ENCODE results near the gene NAV2.
A peak's percentile ranks its signal among the peaks of the same experiment; 100 is the strongest.

The NAV2 gene

DNA sequence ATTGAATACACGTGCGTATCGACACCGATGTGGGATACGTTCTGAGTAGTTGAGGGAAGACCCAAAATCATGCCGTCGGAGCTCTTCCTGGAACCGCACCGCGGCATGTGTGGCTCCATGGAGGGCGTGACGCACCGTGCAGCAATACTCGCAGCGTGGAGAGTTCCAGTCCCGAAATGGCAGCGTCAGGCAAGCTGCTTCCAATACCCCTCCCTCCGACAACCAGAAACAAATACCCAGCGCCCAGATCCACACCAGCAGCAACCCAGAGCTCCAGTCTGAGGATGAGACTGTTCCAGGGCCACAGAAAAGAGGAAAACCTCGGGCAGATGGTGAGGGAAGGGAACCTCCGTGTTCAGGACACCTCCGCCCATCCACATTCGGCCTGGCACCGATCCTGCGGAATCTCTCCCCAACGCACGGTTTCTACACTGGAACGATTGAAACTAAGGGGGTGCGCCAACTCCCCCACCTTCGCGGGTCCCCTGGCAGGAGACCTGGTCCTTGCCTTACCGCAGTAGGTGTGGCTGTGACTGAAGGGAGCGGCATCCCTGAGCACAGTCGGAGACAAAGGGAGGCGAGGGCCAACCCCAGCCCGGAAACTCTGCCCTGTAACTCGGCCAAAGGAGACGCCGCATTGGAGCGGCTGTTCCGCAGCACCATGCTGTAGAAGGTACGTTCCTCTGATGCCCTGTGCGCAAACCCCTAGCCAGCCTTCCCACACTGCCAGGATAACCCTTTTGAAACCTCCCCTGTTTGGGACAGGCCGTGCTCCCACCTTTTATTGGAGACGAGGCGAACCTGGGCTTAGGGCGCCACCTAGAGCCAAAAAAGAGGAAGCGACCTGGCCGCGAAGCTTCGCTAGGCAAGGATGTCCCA lies 419.4 kb downstream of the NAV2 start:
- Histone ChIP-seq H3K9ac (ENCODE audit: low read length) (peak overlapping the region; percentile 51), H3K27me3 (ENCODE audit: control insufficient read depth, insufficient read depth, low read length) (peaks cover 10% of the 10 kb centered on the region)

DNA sequence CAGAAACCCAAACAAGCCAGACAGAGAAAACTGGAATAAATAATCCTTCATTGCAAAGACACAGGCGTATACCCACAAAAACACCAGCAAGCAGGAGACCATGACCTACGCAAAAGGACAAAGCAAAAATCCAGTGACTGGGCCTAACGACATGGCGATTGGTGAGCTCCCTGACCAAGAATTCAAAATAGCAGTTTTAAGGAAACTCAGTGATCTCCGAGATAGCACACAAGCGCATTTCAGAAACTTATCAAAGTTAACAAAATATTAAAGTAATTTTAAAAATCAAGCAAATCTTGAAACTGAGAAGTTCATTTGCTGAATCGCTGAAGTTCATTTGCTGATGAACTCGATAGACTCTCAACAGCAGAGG lies 420.0 kb downstream of the NAV2 start:
- Histone ChIP-seq H3K36me3 (ENCODE audit: control insufficient read depth, insufficient read depth, low read length) (no peaks in the 10 kb centered on the region), H3K9me3 (ENCODE audit: control insufficient read depth, low read length) (no peaks in the 10 kb centered on the region), H3K9ac (ENCODE audit: low read length) (no peak overlapping the region), H3K27me3 (ENCODE audit: control insufficient read depth, insufficient read depth, low read length) (peaks cover 10% of the 10 kb centered on the region), H3K4me3 (ENCODE audit: low read length) (no peak overlapping the region), H3K4me1 (ENCODE audit: control insufficient read depth, insufficient read depth, low read length) (no peaks in the 10 kb centered on the region)

More for the DNA sequence above, 419.4 kb downstream of the NAV2 start:
- Histone ChIP-seq H3K36me3 (ENCODE audit: control insufficient read depth, insufficient read depth, low read length) (no peaks in the 10 kb centered on the region), H3K4me3 (ENCODE audit: low read length) (peak overlapping the region; percentile 61), H3K9me3 (ENCODE audit: control insufficient read depth, low read length) (no peaks in the 10 kb centered on the region), H3K4me1 (ENCODE audit: control insufficient read depth, insufficient read depth, low read length) (no peaks in the 10 kb centered on the region)

DNA sequence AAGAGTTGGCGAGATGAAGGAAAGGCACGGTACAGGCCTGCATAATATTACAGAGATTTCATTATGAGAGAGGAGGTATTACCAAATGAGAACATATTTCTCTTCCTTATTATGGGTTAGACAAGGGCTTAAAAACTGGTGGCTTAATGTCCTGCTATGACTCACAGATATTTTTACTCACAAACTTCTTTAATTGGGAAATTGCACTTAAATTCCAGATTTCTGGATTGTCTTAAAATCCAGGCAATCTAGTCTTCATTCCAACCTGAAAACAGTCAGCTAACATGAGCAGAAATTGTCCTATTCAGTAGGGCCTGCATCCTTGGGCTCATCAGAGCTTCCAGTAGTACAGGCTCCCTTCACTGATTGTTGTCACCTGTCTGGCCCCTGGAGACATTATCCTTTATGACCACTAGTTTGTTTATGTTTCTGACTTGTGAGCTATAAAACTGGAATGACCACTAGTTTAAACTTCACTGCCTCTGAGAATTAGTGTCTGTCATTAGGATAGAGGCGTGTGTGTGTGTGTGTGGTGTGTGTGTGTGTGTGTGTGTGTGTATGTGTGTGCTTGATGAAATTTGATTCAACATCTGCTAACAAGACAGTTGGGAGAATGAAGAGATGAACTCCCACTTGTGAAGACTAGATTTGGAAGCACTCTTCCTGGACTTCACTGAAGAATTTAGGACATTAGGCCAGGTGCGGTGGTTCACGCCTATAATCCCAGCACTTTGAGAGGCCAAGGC lies 422.5 kb downstream of the NAV2 start:
- Histone ChIP-seq H3K9ac (ENCODE audit: low read length) (no peak overlapping the region), H3K27me3 (ENCODE audit: control insufficient read depth, insufficient read depth, low read length) (peaks cover 10% of the 10 kb centered on the region), H3K4me1 (ENCODE audit: control insufficient read depth, insufficient read depth, low read length) (no peaks in the 10 kb centered on the region), H3K9me3 (ENCODE audit: control insufficient read depth, low read length) (no peaks in the 10 kb centered on the region), H3K36me3 (ENCODE audit: control insufficient read depth, insufficient read depth, low read length) (no peaks in the 10 kb centered on the region), H3K4me3 (ENCODE audit: low read length) (no peak overlapping the region)

DNA sequence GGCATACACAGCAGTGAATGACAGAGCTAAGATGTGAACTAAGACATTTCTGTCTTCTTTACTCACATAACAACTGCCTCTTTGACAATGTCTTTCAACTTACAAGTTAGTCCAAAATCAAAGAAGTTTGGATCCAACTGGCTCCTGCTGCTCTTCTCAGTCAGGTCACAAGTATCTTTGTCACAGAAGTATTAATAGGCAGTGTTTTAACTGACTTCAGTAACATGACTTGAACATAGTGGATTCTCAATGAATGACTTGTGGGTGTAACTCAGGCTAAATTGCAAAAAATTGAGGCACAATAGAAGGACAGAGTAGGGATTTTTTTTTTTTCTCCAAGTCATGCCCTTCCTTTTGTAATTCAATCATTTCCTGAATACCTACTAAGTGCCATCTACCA lies 425.0 kb downstream of the NAV2 start:
- Histone ChIP-seq H3K9me3 (ENCODE audit: control insufficient read depth, low read length) (no peaks in the 10 kb centered on the region), H3K27me3 (ENCODE audit: control insufficient read depth, insufficient read depth, low read length) (no peaks in the 10 kb centered on the region), H3K4me3 (ENCODE audit: low read length) (no peak overlapping the region), H3K4me1 (ENCODE audit: control insufficient read depth, insufficient read depth, low read length) (no peaks in the 10 kb centered on the region), H3K36me3 (ENCODE audit: control insufficient read depth, insufficient read depth, low read length) (no peaks in the 10 kb centered on the region), H3K9ac (ENCODE audit: low read length) (no peak overlapping the region)

DNA sequence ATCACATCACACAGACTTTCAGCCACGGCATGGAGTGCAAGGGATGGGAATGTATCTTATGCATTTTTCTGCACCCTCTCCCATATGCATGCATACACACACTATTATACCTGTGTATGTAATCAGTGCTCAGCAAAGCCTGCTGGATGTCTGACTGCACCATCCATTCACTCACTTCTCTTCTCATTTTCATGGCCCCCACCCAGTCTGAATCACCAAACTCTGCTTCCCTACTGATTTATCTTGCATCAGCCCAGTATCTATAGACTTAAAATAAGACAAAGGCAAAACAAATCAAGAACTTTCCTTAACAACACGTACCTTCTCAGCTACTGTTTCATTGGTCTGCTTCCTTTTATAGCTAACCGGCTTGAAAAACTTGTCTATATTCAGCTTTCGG lies 426.1 kb downstream of the NAV2 start:
- H3K9me3 ChIP-seq (ENCODE audit: control insufficient read depth, low read length), result no peaks in the 10 kb centered on the region
- no peaks in the 10 kb centered on the region for H3K4me1 ChIP-seq (ENCODE audit: control insufficient read depth, insufficient read depth, low read length)
- H3K27me3 ChIP-seq (ENCODE audit: control insufficient read depth, insufficient read depth, low read length), result no peaks in the 10 kb centered on the region
- H3K4me3 ChIP-seq (ENCODE audit: low read length), result no peak overlapping the region
- no peaks in the 10 kb centered on the region for H3K36me3 ChIP-seq (ENCODE audit: control insufficient read depth, insufficient read depth, low read length)
- no peak overlapping the region for H3K9ac ChIP-seq (ENCODE audit: low read length)

DNA sequence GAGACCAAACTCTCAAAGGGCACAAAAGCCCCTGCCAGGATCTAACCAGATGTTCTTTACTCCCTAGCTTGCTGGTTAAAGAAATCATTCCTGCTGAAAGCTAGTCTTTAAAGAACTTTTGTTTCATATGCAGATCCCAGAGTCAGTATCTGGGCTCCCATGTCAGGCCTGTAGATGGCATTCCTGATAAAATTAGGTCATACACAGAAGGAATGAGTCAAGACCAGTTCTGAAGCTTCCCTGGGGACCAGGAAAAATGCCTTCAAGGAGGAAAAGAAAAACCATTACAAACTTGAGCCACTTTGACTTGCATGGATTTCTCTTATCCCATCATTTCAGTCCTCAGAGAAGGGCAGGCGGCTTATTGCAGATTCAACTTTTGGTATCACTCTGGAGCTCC lies 441.7 kb downstream of the NAV2 start:
- no peak overlapping the region for H3K9ac ChIP-seq (ENCODE audit: low read length)
- no peaks in the 10 kb centered on the region for H3K9me3 ChIP-seq (ENCODE audit: control insufficient read depth, low read length)
- peaks cover 4% of the 10 kb centered on the region for H3K4me1 ChIP-seq (ENCODE audit: control insufficient read depth, insufficient read depth, low read length)
- no peaks in the 10 kb centered on the region for H3K36me3 ChIP-seq (ENCODE audit: control insufficient read depth, insufficient read depth, low read length)
- no peak overlapping the region for H3K4me3 ChIP-seq (ENCODE audit: low read length)
- H3K27me3 ChIP-seq (ENCODE audit: control insufficient read depth, insufficient read depth, low read length), result peaks cover 49% of the 10 kb centered on the region

DNA sequence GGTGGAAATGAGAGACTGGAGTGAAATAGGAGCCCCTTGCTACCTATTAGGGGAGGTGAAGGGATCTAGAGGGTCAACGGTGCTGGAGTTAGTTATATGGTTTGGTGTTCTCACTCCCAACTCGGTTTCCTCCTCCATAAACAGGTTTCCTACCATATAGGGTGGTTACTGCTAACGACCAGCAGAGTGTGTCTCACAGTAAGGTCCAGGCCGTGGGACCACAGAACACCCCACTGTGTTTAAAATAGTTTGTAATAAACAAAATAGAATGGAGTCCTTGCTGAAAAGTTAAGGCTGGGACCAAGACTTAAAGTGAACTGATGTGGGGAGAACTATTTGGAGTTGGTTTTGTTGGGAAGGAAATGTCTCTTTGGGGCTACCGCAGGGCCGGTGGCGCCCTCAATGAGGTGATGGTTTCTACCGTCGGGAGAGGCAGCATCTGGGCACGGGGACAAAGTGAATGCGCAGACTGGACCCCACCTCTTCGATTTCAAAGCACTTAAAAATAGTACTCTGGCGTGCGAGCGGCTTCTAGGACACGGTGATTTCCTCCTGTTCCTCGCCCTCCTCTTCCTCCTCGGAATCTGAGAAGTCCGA lies 443.1 kb downstream of the NAV2 start:
- Histone ChIP-seq H3K4me3 (ENCODE audit: low read length) (no peak overlapping the region), H3K9me3 (ENCODE audit: control insufficient read depth, low read length) (no peaks in the 10 kb centered on the region), H3K36me3 (ENCODE audit: control insufficient read depth, insufficient read depth, low read length) (no peaks in the 10 kb centered on the region), H3K9ac (ENCODE audit: low read length) (no peak overlapping the region), H3K4me1 (ENCODE audit: control insufficient read depth, insufficient read depth, low read length) (peaks cover 4% of the 10 kb centered on the region), H3K27me3 (ENCODE audit: control insufficient read depth, insufficient read depth, low read length) (peaks cover 63% of the 10 kb centered on the region)

DNA sequence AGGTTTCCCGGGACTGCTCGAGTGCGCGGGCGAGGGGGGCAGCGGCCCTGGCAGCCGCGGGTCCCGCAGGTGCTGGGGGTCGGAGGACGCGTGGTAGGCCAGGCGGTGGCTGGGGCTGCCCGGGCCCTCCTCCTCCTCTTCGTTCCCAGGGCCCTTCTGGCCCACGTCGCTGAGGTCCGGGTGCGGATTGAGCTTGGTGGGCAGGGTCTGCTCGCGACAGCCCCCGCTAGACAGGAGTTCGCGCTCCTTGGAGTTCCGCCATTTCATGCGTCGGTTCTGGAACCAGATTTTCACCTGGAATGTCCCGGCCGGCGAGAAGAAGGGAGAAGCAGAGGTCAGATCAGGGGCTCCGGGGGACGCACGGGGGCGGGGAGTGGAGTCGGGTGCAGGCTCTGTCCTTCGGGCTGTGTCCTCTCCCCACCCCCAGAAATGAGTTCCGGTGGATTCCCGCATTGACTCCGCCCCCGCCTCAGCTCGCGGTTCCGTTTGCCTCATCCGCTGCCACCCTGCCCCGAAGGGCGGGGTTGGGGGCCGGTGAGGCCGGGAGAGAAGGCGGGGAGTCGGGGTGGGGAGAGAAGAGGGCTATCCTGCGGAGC lies 443.7 kb downstream of the NAV2 start:
- H3K4me3 ChIP-seq (ENCODE audit: low read length), result no peak overlapping the region
- no peaks in the 10 kb centered on the region for H3K9me3 ChIP-seq (ENCODE audit: control insufficient read depth, low read length)
- no peaks in the 10 kb centered on the region for H3K36me3 ChIP-seq (ENCODE audit: control insufficient read depth, insufficient read depth, low read length)
- H3K4me1 ChIP-seq (ENCODE audit: control insufficient read depth, insufficient read depth, low read length), result peaks cover 4% of the 10 kb centered on the region
- peaks cover 69% of the 10 kb centered on the region for H3K27me3 ChIP-seq (ENCODE audit: control insufficient read depth, insufficient read depth, low read length)
- no peak overlapping the region for H3K9ac ChIP-seq (ENCODE audit: low read length)

DNA sequence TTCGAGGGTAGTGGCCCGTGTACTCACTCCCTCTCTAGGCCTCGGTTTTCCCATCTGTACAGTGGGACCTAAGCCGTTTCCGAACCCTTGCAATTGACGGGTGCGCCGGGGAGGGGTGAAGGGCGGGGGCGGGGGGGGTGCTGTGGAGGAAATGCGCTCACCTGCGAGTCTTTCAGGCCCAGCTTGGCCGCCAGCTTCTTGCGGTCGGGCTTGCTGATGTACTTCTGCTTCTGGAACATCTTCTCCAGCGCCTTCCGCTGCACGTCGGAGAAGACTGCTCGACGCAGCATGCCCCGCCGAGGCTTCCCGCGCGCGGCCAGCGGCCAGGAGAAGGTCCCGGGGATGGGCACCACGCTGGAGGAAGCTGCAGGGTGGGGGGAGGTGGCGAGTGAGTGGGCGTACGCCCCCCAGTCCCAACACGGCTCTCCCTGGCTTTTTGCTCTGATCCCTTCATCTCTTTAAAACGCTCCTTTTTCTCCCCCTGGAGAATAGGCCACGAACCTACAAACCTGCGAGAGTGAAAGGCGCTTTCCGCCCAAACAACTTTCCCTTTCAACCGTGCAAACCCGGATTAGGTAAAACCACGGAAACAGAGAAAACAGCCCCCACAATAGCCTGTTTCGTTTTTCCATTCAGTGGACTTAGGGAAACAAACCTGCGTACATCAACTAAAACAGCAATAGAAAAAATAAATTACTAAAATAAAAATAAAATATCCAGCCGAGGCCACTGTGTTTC lies 444.4 kb downstream of the NAV2 start:
- no peaks in the 10 kb centered on the region for H3K36me3 ChIP-seq (ENCODE audit: control insufficient read depth, insufficient read depth, low read length)
- H3K4me1 ChIP-seq (ENCODE audit: control insufficient read depth, insufficient read depth, low read length), result peaks cover 4% of the 10 kb centered on the region
- peak overlapping the region; percentile 2 for H3K4me3 ChIP-seq (ENCODE audit: low read length)
- H3K9ac ChIP-seq (ENCODE audit: low read length), result no peak overlapping the region
- H3K9me3 ChIP-seq (ENCODE audit: control insufficient read depth, low read length), result no peaks in the 10 kb centered on the region
- peaks cover 76% of the 10 kb centered on the region for H3K27me3 ChIP-seq (ENCODE audit: control insufficient read depth, insufficient read depth, low read length)

DNA sequence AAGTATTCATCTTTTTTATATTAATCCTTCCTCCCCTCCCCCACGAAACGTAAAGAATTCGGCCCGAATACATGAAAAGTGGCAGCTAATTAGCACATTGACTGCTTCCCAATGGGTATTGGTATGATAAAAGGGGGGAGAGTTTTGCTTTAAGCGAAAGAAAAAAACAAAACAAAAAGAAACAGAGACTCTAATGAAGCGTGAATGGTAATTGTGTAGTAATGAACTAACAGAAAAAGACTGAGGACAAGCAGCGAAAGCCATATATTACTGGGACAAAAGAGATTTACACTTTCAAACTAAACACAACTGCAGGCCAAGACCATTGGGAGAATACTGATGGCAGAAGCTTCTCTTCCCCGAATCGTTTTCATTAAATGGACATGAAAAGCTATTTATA lies 445.1 kb downstream of the NAV2 start:
- H3K4me1 ChIP-seq (ENCODE audit: control insufficient read depth, insufficient read depth, low read length), result peaks cover 4% of the 10 kb centered on the region
- no peaks in the 10 kb centered on the region for H3K9me3 ChIP-seq (ENCODE audit: control insufficient read depth, low read length)
- no peak overlapping the region for H3K9ac ChIP-seq (ENCODE audit: low read length)
- peaks cover 83% of the 10 kb centered on the region for H3K27me3 ChIP-seq (ENCODE audit: control insufficient read depth, insufficient read depth, low read length)
- H3K4me3 ChIP-seq (ENCODE audit: low read length), result no peak overlapping the region
- no peaks in the 10 kb centered on the region for H3K36me3 ChIP-seq (ENCODE audit: control insufficient read depth, insufficient read depth, low read length)

DNA sequence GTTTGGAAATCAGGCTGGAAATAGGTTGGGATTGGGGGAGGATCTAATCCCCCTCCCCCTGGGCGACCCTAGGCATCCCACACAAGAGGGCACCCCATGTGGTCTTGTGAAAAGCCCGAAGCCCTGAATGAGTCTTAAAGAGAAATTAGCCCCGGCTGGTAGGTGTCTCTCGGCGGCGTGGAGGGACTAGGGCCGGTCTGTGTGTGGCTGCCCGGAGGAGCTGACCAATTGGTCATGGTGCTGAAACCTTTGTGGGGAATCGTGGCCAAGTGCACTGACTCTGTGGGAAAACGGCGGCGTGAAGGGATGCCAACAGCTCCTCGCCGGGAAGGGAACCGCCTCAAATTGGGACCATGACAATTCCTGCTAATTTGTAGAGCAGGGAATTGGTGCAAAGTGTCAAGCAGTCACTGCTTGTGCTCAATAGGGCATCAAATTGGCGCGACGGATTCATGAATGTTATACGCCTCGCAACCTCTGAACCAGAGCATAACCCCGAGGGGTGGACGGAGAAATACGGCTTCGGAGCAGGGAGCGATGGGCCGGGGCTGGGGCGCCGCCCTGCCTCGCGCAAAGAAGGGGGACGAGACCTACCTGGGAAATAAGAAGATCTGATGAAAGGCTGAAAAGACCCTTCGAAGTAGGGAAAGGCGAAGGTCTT lies 446.1 kb downstream of the NAV2 start:
- no peak overlapping the region for H3K4me3 ChIP-seq (ENCODE audit: low read length)
- H3K27me3 ChIP-seq (ENCODE audit: control insufficient read depth, insufficient read depth, low read length), result peaks cover 92% of the 10 kb centered on the region
- no peaks in the 10 kb centered on the region for H3K9me3 ChIP-seq (ENCODE audit: control insufficient read depth, low read length)
- H3K4me1 ChIP-seq (ENCODE audit: control insufficient read depth, insufficient read depth, low read length), result peaks cover 4% of the 10 kb centered on the region
- H3K9ac ChIP-seq (ENCODE audit: low read length), result no peak overlapping the region
- no peaks in the 10 kb centered on the region for H3K36me3 ChIP-seq (ENCODE audit: control insufficient read depth, insufficient read depth, low read length)
